ENCODE measurements around the gene MAGI2. TPM values are rescaled to one million over a fixed set of nuclear protein-coding genes. Genes with fewer than 3 reads are reported as not detected.

MAGI2 gene
- total RNA-seq, 1 donor: 18.8 TPM

GRCh38 chr7:79060498-79060897 is 393.0 kb downstream of the MAGI2 start:
- Histone ChIP-seq H3K36me3 (ENCODE audit: insufficient read depth, low read length) (no peaks in the 10 kb centered on the region), H3K79me2 (ENCODE audit: insufficient read depth, low read length) (no peaks in the 10 kb centered on the region), H3K27ac (ENCODE audit: low read depth, low read length) (no peak overlapping the region), H3K4me3 (ENCODE audit: insufficient read depth, low read length) (no peak overlapping the region), H3K27me3 (ENCODE audit: insufficient read depth, low read length) (no peaks in the 10 kb centered on the region), H3K9me3 (ENCODE audit: low read depth, low read length) (no peaks in the 10 kb centered on the region), H3K4me1 (ENCODE audit: insufficient read depth, low read length) (no peaks in the 10 kb centered on the region), H3K4me2 (ENCODE audit: insufficient read depth, low read length) (no peak overlapping the region), H2AFZ (ENCODE audit: low read length) (no peak overlapping the region), H4K20me1 (ENCODE audit: insufficient read depth, low read length) (no peaks in the 10 kb centered on the region)
- TF ChIP-seq CTCF (IDR thresholded peaks at IDR 0.05; ENCODE audit: extremely low read depth, low read depth, low read length): no peak
- DNase-seq (ENCODE audit: insufficient read length, low spot score, missing footprints): no peak

DNA sequence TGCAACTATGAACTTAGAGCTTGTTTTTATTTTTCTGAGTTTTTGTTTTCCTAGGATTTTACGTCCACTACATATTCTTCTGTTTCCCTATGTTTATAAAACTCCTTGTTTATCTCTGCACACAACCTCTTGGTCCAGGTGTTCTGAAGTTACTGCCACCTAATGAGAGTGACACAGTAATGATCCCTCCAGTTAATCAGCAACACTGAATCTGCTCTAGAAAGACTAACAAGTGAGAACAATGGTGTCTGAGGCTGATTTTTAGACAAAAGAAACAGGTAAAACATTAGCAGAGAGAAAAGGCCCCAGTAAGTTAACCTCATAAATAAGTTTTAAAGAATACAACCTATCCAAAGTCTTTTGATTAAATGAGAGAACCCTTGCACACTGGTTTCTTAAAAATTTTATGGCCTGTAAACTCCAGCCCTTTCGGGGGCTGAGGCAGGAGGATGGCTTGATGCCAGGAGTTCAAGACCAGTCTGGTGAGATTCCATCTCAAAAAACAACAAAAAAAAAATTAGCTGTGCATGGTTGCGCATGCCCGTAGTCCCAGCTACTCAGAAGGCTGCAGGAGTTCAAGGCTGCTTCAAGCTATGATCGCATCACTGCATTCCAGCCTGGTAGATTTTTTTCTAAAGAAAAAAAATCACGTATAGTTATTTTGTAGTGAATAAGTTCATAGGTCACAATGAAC is 397.6 kb downstream of the MAGI2 start:
- no peaks in the 10 kb centered on the region for H3K36me3 ChIP-seq (ENCODE audit: insufficient read depth, low read length)
- H3K4me2 ChIP-seq (ENCODE audit: insufficient read depth, low read length): no peak overlapping the region
- H2AFZ ChIP-seq (ENCODE audit: low read length): no peak overlapping the region
- H3K79me2 ChIP-seq (ENCODE audit: insufficient read depth, low read length): no peaks in the 10 kb centered on the region
- H3K4me3 ChIP-seq (ENCODE audit: insufficient read depth, low read length): no peak overlapping the region
- no peak for DNase-seq (ENCODE audit: insufficient read length, low spot score, missing footprints)
- no peaks in the 10 kb centered on the region for H3K9me3 ChIP-seq (ENCODE audit: low read depth, low read length)
- H4K20me1 ChIP-seq (ENCODE audit: insufficient read depth, low read length): no peaks in the 10 kb centered on the region
- H3K27me3 ChIP-seq (ENCODE audit: insufficient read depth, low read length): no peaks in the 10 kb centered on the region
- H3K27ac ChIP-seq (ENCODE audit: low read depth, low read length): no peak overlapping the region
- no peaks in the 10 kb centered on the region for H3K4me1 ChIP-seq (ENCODE audit: insufficient read depth, low read length)
- no peak for TF ChIP-seq CTCF (IDR thresholded peaks at IDR 0.05; ENCODE audit: extremely low read depth, low read depth, low read length)

DNA sequence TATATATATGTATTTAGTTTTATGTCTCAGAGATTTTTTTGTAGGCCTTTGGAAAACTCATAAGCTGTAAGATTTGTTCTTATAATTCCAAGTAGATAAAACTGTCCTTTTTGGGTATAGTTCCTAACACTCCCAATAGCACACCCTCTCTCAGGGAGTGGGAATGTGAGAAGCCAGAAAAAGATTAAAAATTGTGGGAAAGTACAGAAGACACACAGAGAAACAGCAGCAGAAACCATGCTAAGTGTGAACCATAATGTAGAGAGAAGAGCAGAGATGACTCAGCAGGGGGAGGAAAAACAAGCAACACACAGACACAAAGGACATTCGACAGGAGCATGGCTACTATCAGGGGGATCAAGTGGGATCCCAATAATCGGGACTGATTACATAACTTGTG is 401.6 kb downstream of the MAGI2 start:
- Histone ChIP-seq H3K9me3 (ENCODE audit: low read depth, low read length) (no peaks in the 10 kb centered on the region), H3K27ac (ENCODE audit: low read depth, low read length) (no peak overlapping the region), H3K27me3 (ENCODE audit: insufficient read depth, low read length) (no peaks in the 10 kb centered on the region), H3K36me3 (ENCODE audit: insufficient read depth, low read length) (no peaks in the 10 kb centered on the region), H3K79me2 (ENCODE audit: insufficient read depth, low read length) (no peaks in the 10 kb centered on the region), H3K4me3 (ENCODE audit: insufficient read depth, low read length) (no peak overlapping the region), H3K4me1 (ENCODE audit: insufficient read depth, low read length) (no peaks in the 10 kb centered on the region), H4K20me1 (ENCODE audit: insufficient read depth, low read length) (no peaks in the 10 kb centered on the region), H2AFZ (ENCODE audit: low read length) (no peak overlapping the region), H3K4me2 (ENCODE audit: insufficient read depth, low read length) (no peak overlapping the region)
- no peak for TF ChIP-seq CTCF (IDR thresholded peaks at IDR 0.05; ENCODE audit: extremely low read depth, low read depth, low read length)
- no peak for DNase-seq (ENCODE audit: insufficient read length, low spot score, missing footprints)

DNA sequence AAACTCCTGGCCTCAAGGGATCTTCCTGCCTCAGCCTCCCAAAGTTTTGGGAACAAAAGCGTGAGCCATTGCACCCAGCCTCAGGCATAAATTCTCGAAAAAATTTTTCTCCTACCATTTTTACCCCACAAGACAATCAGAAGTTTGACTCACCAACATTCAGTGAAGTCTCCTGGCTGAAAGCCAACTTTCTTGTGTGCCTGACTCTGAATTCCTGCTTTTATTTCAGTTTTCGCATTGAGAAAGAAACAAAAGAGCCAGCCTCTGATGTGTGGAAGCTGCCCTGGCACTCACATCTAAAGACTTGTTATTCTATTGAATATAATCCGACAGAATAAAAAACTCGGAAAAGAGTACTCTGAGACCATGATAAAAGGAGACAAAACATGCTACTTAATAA is 402.9 kb downstream of the MAGI2 start:
- Histone ChIP-seq H3K27ac (ENCODE audit: low read depth, low read length) (no peak overlapping the region), H4K20me1 (ENCODE audit: insufficient read depth, low read length) (no peaks in the 10 kb centered on the region), H2AFZ (ENCODE audit: low read length) (no peak overlapping the region), H3K36me3 (ENCODE audit: insufficient read depth, low read length) (no peaks in the 10 kb centered on the region), H3K4me3 (ENCODE audit: insufficient read depth, low read length) (no peak overlapping the region), H3K9me3 (ENCODE audit: low read depth, low read length) (no peaks in the 10 kb centered on the region), H3K79me2 (ENCODE audit: insufficient read depth, low read length) (no peaks in the 10 kb centered on the region), H3K27me3 (ENCODE audit: insufficient read depth, low read length) (no peaks in the 10 kb centered on the region), H3K4me1 (ENCODE audit: insufficient read depth, low read length) (no peaks in the 10 kb centered on the region), H3K4me2 (ENCODE audit: insufficient read depth, low read length) (no peak overlapping the region)
- no peak for TF ChIP-seq CTCF (IDR thresholded peaks at IDR 0.05; ENCODE audit: extremely low read depth, low read depth, low read length)
- no peak for DNase-seq (ENCODE audit: insufficient read length, low spot score, missing footprints)

All from osteoblast (primary cell).